T-cell (primary cell): ENCODE results near the gene NPTX1. TPM values are rescaled to one million over a fixed set of nuclear protein-coding genes. Genes with fewer than 3 reads are reported as not detected.
A peak's percentile ranks its signal among the peaks of the same experiment; 100 is the strongest.

Experiments used
- ATAC-seq, 4 experiments: fragments of 200-7000 bp in 3 of 4; fragments of 150-1000 bp in 1 of 4; cut with Tn5 transposase; replicated peaks in 1 of 4; 1 replicate in 3 of 4; 2 replicates in 1 of 4; pipeline ENCODE4 v1.10.0; 2021; ENCODE audit warnings: moderate library complexity in 3 of 4, mild to moderate bottlenecking in 2 of 4, moderate number of reproducible peaks in 1 of 4
- CTCF ChIA-PET, 2 donors: fragments of 300-600 bp; sonication (Branson Sonifier 250); formaldehyde crosslinking; loops; one replicate each; lab custom pipeline; 2022; ENCODE audit warnings: antibody characterized with exemption in 2 of 2; lab: Charles Lee
- POLR2A ChIA-PET, 2 donors: fragments of 300-600 bp; sonication (Branson Sonifier 250); formaldehyde crosslinking; loops; one replicate each; lab custom pipeline; 2022; ENCODE audit warnings: antibody characterized with exemption in 2 of 2; lab: Charles Lee
- DNase-seq, 35 experiments: peaks; one replicate each; pipeline versions ENCODE4 v3.0.0 to v3.0.0-alpha.2; 2013 to 2023
- H3K27ac ChIP-seq: one replicate; pipeline ENCODE4 v1.5.1; 2013; ENCODE audit warnings: low read length
- H3K27me3 ChIP-seq, 2 experiments: replicated peaks in 1 of 2; 1 replicate in 1 of 2; 2 replicates in 1 of 2; pipeline versions ENCODE4 v1.6.1 to v1.7.0; 2013; ENCODE audit warnings: low read length in 1 of 2, mixed read lengths in 1 of 2; ENCODE audit not compliant: control insufficient read depth in 2 of 2, insufficient read depth in 2 of 2; ENCODE audit errors: extremely low read depth in 1 of 2
- H3K36me3 ChIP-seq, 2 donors: 1 replicate in 1 of 2; 2 replicates in 1 of 2; pipeline versions ENCODE4 v1.6.1 to v1.7.0; 2013; ENCODE audit warnings: low read length in 1 of 2; ENCODE audit not compliant: control insufficient read depth in 2 of 2, insufficient read depth in 1 of 2; ENCODE audit errors: extremely low read depth in 1 of 2
- H3K4me1 ChIP-seq, 2 experiments: 1 replicate in 1 of 2; 2 replicates in 1 of 2; pipeline versions ENCODE4 v1.6.1 to v1.7.0; 2013; ENCODE audit warnings: low read length in 2 of 2, mixed read lengths in 1 of 2; ENCODE audit not compliant: insufficient read depth in 2 of 2, control insufficient read depth in 1 of 2; ENCODE audit errors: extremely low read depth in 1 of 2
- H3K4me3 ChIP-seq, 2 donors: 1 replicate in 1 of 2; 2 replicates in 1 of 2; pipeline versions ENCODE4 v1.5.1 to v1.7.0; 2013; ENCODE audit warnings: mild to moderate bottlenecking in 2 of 2, low read length in 1 of 2, moderate library complexity in 1 of 2; ENCODE audit not compliant: control insufficient read depth in 1 of 2; ENCODE audit errors: extremely low read depth in 1 of 2
- H3K9me3 ChIP-seq: 2 replicates; pipeline ENCODE4 v1.7.0; 2013
- H3K27ac Mint-ChIP-seq, 2 donors: one replicate each; pipeline ENCODE4 v1.8.0; 2020 to 2021; ENCODE audit warnings: mild to moderate bottlenecking in 2 of 2, mixed read lengths in 2 of 2
- H3K27me3 Mint-ChIP-seq, 2 donors: one replicate each; pipeline ENCODE4 v1.8.0; 2021 to 2022; ENCODE audit warnings: mixed read lengths in 2 of 2
- H3K36me3 Mint-ChIP-seq: one replicate; pipeline ENCODE4 v1.8.0; 2021; ENCODE audit warnings: mixed read lengths
- H3K4me1 Mint-ChIP-seq, 3 donors: one replicate each; pipeline ENCODE4 v1.8.0; 2020 to 2022; ENCODE audit warnings: mixed read lengths in 3 of 3, mild to moderate bottlenecking in 1 of 3
- H3K4me3 Mint-ChIP-seq, 3 donors: one replicate each; pipeline ENCODE4 v1.8.0; 2020 to 2022; ENCODE audit warnings: mild to moderate bottlenecking in 3 of 3, mixed read lengths in 3 of 3, moderate library complexity in 3 of 3
- H3K9me3 Mint-ChIP-seq, 3 donors: one replicate each; pipeline ENCODE4 v1.8.0; 2020 to 2022; ENCODE audit warnings: mixed read lengths in 3 of 3
- WGBS: methylation state at CpG from one replicate; pipeline ENCODE4 v1.1.5; 2013; ENCODE audit warnings: missing lambda C conversion rate; ENCODE audit not compliant: insufficient coverage; 5-methylcytosine and 5-hydroxymethylcytosine counted together
- total RNA-seq, 35 experiments: library from RNA in 6 of 35; stranded (reverse) in 6 of 35; fragments of 120-200 nt in 1 of 35; gene quantifications; one replicate each; pipeline versions ENCODE4 v1.2.1 to v1.2.4 and lab custom pipeline; 2013 to 2026

NPTX1 gene
- total RNA-seq, 5 donors from 2014 or later (not counting 1 experiment from before 2014, with no cell fraction given) = 0.13 to 0.67 (median 0.33) TPM

DNA sequence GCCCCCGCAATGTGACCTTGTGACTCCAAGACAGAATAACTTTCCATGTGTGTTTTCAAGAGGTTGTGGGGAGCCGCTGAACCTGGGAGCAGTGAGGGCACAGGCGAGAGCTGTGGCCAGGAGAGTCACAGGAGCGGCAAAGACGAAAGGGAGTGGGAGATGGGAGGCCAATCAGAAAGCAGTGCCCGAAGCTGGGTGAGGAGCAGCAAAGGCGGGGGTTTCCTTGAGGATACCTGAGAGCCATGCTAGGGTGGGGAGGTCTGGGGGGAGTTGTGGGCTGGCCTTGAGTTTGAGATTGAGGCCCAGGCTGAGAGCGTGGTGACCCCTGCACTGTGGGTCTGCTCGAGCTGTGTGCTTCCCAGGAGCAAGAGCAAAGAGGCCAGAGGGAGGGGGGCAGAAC lies 23.2 kb upstream of the NPTX1 start:
- POLR2A ChIA-PET = no interaction called here
- DNase-seq (no peak), ATAC-seq (no peak)
- Mint-ChIP-seq H3K4me3 (no peak overlapping the region), H3K27ac (no peak overlapping the region), H3K27me3 (peaks cover 23 to 25% of the 10 kb centered on the region in 2 donors), H3K4me1 (peaks cover 6 to 17% (median 8%) of the 10 kb centered on the region in 3 donors), H3K9me3 (no peaks in the 10 kb centered on the region), H3K36me3 (no peaks in the 10 kb centered on the region)
- Histone ChIP-seq H3K4me3 (no peak overlapping the region), H3K4me1 (peaks cover 0 to 8% of the 10 kb centered on the region in 2 experiments), H3K27me3 (peaks cover 3 to 65% of the 10 kb centered on the region in 2 experiments), H3K27ac (no peak overlapping the region), H3K36me3 (no peaks in the 10 kb centered on the region), H3K9me3 (no peaks in the 10 kb centered on the region)
- 69% methylated on average over 6 of the region's 9 CpGs for WGBS
- CTCF ChIA-PET = no interaction called here

DNA sequence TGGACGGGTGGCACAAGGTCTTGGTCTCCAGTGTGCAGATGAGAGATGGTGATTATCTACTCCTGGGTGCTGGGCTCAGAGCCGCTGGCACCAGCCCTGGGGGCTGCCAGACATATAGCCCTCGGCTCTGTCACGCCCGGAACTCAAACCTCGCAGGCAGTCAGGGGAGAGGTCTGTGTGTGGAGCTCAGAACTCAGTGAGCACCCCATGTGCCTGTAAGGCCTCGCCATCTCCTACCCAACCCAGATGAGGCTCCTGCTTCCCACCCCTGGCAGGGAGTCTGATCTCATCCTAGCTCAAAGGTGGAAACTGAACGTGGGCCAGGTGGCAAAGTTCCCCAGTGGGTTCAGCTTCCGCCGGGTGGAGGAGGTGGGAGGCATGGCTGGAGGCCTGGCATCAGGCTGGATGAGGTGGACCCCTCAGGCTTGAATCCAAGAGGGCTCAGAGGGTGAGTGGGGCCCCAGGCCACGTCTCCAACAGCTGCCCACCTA lies 22.6 kb upstream of the NPTX1 start:
- Mint-ChIP-seq H3K4me3 (no peak overlapping the region), H3K27me3 (peaks cover 22 to 27% of the 10 kb centered on the region in 2 donors), H3K36me3 (no peaks in the 10 kb centered on the region), H3K4me1 (peaks cover 6 to 17% (median 8%) of the 10 kb centered on the region in 3 donors), H3K9me3 (no peaks in the 10 kb centered on the region), H3K27ac (no peak overlapping the region)
- CTCF ChIA-PET = no interaction called here
- DNase-seq = no peak
- Histone ChIP-seq H3K9me3 (no peaks in the 10 kb centered on the region), H3K4me1 (peaks cover 0 to 8% of the 10 kb centered on the region in 2 experiments), H3K27me3 (peaks cover 3 to 63% of the 10 kb centered on the region in 2 experiments), H3K27ac (no peak overlapping the region), H3K36me3 (no peaks in the 10 kb centered on the region), H3K4me3 (no peak overlapping the region)
- 100% methylated on average over 1 of the region's 11 CpGs for WGBS
- POLR2A ChIA-PET = no interaction called here
- ATAC-seq = no peak

DNA sequence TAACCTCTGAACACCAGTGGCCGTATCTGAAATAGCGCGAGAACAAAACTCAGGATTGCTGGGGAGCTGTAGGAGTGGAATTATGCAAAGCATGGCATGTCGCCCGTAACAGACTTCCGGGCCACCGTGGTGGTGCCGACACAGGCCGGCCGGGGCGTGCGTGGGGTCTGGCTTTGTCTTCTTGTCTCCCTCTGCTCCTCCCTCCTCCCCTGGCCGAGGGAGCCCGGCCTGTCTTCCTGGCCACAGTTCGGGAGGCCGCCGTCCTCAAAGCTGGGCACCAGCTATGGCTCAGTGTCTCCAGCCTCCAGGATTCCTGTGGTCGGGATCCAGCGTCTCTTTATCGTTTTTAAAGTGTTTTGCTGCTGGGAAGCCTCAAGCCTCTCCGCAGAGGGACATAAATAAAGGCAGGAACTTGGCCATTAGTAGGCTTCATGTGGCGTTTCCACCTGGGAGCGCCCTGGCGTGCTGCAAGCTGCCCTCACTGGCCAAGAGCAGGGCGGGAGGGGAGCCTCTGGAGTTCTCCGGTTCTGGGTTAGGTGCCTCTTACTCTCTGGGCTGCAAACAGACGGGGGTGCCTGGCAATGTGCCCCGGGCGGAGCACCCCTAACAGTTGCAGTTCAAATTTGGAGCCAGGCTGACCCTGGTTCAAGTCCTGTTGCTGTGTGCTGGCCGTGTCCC lies 22.0 kb upstream of the NPTX1 start:
- Histone ChIP-seq H3K27me3 (peaks cover 5 to 66% of the 10 kb centered on the region in 2 experiments), H3K4me3 (no peak overlapping the region), H3K9me3 (no peaks in the 10 kb centered on the region), H3K27ac (no peak overlapping the region), H3K4me1 (peaks cover 0 to 8% of the 10 kb centered on the region in 2 experiments), H3K36me3 (no peaks in the 10 kb centered on the region)
- Mint-ChIP-seq H3K36me3 (no peaks in the 10 kb centered on the region), H3K4me1 (peaks cover 6 to 17% (median 8%) of the 10 kb centered on the region in 3 donors), H3K4me3 (no peak overlapping the region), H3K27ac (no peak overlapping the region), H3K27me3 (peaks cover 17 to 32% of the 10 kb centered on the region in 2 donors), H3K9me3 (no peaks in the 10 kb centered on the region)
- no peak for ATAC-seq
- WGBS = 64% methylated on average over 25 of the region's 30 CpGs
- ChIA-PET CTCF (no interaction called here), POLR2A (no interaction called here)
- no peak for DNase-seq

DNA sequence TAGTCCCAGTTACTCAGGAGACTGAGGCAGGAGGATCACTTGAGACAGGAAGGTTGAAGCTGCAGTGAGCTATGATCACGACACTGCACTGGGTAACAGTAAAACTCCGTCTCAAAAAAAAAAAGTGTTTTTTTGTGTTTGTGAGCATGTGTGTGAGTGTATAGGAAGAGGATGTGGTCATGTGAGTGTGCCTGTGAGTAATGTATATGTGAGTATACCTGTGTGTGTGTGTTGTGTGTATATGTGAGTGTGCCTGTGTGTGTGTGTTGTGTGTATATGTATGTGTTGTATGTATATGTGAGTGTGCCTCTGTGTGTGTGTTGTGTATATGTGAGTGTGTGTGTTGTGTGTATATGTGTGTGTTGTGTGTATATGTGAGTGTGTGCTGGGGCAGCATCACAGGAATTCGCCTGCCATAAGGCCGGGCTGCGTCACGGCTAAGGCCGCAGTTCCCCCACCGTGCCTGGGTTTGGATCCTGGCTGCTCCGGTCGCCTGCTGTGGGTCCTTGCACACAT lies 21.4 kb upstream of the NPTX1 start:
- ChIA-PET CTCF (no interaction called here), POLR2A (no interaction called here)
- Histone ChIP-seq H3K27ac (no peak overlapping the region), H3K36me3 (no peaks in the 10 kb centered on the region), H3K4me1 (peaks cover 0 to 8% of the 10 kb centered on the region in 2 experiments), H3K9me3 (no peaks in the 10 kb centered on the region), H3K27me3 (peaks cover 5 to 67% of the 10 kb centered on the region in 2 experiments), H3K4me3 (no peak overlapping the region)
- 82% methylated on average over 10 of the region's 10 CpGs for WGBS
- no peak overlapping the region for H3K4me3 Mint-ChIP-seq
- peaks cover 6 to 17% (median 8%) of the 10 kb centered on the region in 3 donors for H3K4me1 Mint-ChIP-seq
- peaks cover 17 to 33% of the 10 kb centered on the region in 2 donors for H3K27me3 Mint-ChIP-seq
- H3K27ac Mint-ChIP-seq = peak overlapping the region in 1 of 2 donors; percentile 0
- no peaks in the 10 kb centered on the region for H3K36me3 Mint-ChIP-seq
- no peaks in the 10 kb centered on the region for H3K9me3 Mint-ChIP-seq
- no peak for ATAC-seq
- no peak for DNase-seq

DNA sequence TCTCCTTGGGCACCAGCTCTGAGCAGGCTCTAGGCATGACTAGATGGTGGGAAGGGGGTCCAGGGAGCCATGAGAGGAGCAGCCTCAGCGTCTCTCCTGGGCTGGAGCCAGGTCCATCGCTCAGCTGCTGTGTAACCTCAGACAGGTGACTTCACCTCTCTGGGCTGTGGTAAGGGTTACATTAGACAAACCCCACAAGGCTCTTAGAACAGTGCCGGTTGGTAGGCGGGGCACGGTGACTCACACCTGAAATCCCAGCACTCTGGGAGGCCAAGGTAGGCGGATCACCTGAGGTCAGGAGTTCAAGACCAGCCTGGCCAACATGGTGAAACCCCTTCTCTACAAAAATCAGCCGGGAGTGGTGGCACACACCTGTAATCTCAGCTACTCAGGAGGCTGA lies 18.1 kb upstream of the NPTX1 start:
- Mint-ChIP-seq H3K36me3 (no peaks in the 10 kb centered on the region), H3K4me3 (no peak overlapping the region), H3K27me3 (peaks cover 25 to 41% of the 10 kb centered on the region in 2 donors), H3K4me1 (peaks cover 6 to 17% (median 8%) of the 10 kb centered on the region in 3 donors), H3K27ac (no peak overlapping the region), H3K9me3 (no peaks in the 10 kb centered on the region)
- Histone ChIP-seq H3K27ac (no peak overlapping the region), H3K36me3 (no peaks in the 10 kb centered on the region), H3K4me1 (peaks cover 0 to 8% of the 10 kb centered on the region in 2 experiments), H3K4me3 (no peak overlapping the region), H3K27me3 (peaks cover 8 to 65% of the 10 kb centered on the region in 2 experiments), H3K9me3 (no peaks in the 10 kb centered on the region)
- 100% methylated on average over 1 of the region's 7 CpGs for WGBS
- ATAC-seq = no peak
- no peak for DNase-seq
- POLR2A ChIA-PET = no interaction called here
- CTCF ChIA-PET = no interaction called here

DNA sequence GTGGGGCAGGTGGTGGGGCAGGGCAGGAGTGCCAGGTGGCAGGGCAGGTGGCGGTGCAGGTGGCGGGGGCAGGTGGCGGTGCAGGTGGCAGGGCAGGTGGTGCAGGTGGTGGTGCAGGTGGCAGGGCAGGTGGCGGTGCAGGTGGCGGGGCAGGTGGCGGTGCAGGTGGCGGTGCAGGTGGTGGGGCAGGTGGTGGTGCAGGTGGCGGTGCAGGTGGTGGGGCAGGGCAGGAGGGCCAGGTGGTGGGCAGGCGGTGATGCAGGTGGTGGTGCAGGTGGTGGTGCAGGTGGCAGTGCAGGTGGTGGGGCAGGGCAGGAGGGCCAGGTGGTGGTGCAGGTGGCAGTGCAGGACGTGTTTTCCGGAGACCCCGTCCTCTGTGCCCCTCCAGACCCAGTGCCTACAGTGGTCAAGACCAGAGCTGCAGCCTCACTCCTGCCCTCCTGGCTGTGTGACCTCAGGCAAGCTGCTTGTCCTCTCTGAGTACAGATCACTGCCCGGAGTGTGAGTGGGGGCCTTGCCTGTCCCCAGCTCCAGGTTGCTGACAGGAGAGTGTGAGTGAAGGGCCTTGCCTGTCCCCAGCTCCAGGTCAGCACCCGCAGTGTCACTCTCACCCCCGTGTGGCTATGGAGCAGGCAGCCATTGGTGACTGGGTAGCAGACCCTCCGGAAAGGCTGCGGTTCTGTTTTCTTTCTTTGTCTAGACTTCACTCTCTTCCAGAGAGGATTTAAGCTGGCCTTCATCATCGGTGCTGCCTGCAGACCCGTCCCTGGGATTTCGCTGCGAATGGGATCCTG lies 16.1 kb upstream of the NPTX1 start:
- 71% methylated on average over 8 of the region's 21 CpGs for WGBS
- peaks cover 0 to 7% of the 10 kb centered on the region in 2 experiments for H3K4me1 ChIP-seq
- no peaks in the 10 kb centered on the region for H3K36me3 Mint-ChIP-seq

More for the DNA sequence above, 16.1 kb upstream of the NPTX1 start:
- DNase-seq (no peak), ATAC-seq (no peak)
- Histone ChIP-seq H3K9me3 (no peaks in the 10 kb centered on the region), H3K27me3 (peaks cover 8 to 51% of the 10 kb centered on the region in 2 experiments), H3K36me3 (no peaks in the 10 kb centered on the region), H3K4me3 (no peak overlapping the region), H3K27ac (no peak overlapping the region)
- CTCF ChIA-PET = no interaction called here
- no peaks in the 10 kb centered on the region for H3K9me3 Mint-ChIP-seq
- peaks cover 3 to 12% (median 6%) of the 10 kb centered on the region in 3 donors for H3K4me1 Mint-ChIP-seq
- POLR2A ChIA-PET = no interaction called here
- H3K27me3 Mint-ChIP-seq = peaks cover 23 to 37% of the 10 kb centered on the region in 2 donors
- no peak overlapping the region for H3K4me3 Mint-ChIP-seq
- no peak overlapping the region for H3K27ac Mint-ChIP-seq
